ENCODE measurements around the gene GRID1.

Gene GRID1

GRCh38 chr10:86366033-86366901 is at the start of gene GRID1:
Gene GRID1, minus strand, starts transcription at chr10:86366795.
- no peak for DNase-seq (ENCODE audit: low read depth in 2 of 2)

DNA sequence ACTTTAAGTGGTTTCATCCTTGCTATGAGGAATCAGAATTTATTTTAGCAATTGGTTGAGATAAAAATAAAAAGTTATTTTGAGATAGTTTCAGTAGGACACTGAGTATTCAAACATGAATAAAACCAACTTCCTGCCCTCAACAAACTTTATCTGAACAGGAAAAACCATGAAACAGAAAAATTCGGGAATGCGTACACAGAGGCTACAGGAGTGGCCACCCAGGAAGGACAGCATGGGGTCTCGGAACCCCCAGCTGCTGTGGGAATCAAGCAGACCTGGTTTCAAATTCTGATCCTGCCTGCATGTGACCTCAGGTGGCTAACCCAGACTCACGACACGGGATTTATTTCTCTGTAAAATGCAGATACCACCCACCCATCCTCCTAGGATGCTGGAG is 49.0 kb upstream of the GRID1 start:
- DNase-seq (ENCODE audit: low read depth in 2 of 2) = no peak

DNA sequence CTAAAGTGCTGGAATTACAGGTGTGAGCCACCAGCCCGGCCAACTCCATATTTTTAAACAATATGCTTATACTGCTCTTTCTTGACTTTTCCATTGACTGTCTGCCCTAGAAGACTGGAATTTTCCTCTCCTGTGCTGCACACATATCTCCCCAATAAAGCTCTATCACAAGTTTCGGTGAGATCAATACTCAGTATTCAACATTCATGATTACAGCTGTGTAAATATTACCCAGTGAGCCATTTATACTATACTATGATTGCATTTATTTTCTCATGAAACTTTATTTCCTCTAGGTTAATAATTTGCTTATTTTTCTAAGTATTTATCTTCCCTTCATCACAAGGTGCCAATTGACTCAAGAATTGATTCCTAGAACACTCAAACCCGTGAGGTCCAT is 48.5 kb upstream of the GRID1 start:
- no peak for DNase-seq (ENCODE audit: low read depth in 2 of 2)

DNA sequence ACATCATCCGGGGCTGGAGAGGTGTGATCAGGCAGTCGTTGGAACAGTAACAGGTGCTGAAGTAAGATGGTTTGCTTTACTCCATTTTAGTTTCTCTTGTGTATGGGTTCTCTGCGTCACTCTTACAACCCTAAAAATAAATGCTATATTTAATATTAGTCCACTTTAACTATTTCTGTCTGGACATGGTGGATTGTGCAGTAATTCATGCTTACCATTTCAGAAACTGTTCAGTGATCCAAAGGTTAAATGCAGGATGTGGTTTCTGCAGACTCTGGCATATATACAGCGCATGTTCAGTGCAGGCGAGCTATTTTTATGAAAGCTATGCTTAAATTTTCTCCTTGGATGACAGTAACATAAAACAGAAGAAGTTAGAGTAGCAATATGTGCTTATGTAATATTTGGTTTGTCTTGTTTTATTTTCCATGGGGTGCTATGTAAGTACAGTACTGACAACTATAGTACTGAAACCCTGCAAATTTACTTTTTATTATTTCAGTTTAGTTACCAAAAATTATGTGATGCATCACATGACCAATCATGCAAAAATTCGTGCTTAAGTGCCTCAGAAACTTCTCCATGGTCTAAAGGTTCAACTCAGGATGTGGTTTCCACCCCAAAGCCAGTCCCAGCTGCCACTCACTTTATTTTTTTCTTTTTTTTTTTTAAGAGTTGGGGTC is 46.6 kb upstream of the GRID1 start:
- DNase-seq (ENCODE audit: low read depth in 2 of 2) = peak in 1 of 2 experiments; percentile 21

DNA sequence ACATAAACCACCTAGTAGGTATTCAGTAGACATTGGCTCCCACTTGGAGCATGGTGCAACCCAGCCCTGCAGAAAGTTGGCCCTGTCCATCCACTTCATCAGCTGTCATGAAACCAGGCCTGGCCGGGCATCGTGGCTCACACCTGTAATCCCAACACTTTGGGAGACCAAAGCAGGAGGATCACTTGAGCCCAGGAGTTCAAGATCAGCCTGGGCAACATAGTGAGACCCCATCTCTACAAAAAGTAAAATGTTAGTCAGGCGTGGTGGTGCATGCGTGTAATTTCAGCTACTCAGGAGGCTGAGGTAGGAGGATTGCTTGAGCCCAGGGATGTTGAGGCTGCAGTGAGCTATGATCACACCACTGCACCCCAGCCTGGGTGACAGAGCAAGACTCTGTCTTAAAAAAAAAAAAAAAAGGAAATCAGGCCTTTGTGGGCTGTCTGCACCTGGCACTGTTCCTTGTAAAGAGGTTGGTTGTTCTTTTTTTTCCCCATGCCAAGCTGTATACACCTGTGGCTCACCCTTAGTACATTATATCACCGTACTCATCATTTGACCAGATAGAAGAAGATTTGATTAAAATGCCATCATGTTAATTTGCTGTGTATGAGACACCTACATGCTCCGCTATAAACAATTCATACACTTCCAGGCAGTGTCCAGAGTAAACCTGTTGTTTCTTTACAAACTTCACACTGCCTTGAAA is 45.4 kb upstream of the GRID1 start:
- DNase-seq (ENCODE audit: low read depth in 2 of 2) = no peak

DNA sequence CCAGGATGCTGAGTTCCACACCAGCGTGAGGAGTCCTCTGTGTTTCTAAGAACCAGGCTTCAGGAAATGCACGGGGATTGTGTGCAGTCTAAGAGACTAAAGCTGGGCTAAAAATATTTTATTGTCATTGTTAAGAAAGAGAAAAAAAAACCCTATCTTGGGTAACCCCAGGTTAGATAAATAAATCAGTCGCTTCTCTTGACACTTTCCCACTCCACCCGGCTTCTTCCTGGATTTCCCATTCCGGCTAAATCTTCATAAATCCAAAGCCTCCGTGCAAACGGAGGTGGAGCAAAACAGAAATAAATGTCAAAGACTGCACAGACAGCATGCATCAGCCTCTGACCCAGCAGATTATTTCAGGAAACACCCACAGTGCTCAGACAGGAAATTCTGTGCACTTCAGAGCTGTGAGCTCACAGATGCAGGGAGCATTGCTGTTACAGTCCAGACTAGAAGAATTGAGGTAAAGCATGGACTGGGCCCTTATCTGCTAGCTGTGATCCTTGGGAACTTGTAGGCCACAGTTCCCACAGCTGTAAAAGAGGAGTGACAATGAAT is 44.8 kb upstream of the GRID1 start:
- DNase-seq (ENCODE audit: low read depth in 2 of 2) = peak; percentile 24 to 33

GRCh38 chr10:86410542-86411124 is 44.0 kb upstream of the GRID1 start:
- DNase-seq (ENCODE audit: low read depth in 2 of 2) = no peak

DNA sequence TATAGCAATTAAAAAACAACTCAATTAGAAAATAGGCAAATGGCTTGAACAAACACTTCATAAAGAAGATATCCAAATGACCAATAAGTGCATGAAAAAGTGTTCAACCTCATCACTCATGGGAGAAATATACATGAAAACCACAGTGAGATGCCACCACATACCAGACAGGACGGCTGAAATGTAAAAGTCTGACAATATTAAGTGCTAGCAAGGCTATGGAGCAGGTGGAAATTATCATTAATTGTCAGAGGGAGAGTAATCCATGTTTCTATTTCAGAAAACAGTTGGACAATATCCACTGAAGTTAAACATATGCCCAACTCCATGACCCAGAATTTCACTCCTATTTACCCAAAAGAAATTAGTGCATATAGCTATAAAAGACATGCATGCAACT is 42.6 kb upstream of the GRID1 start:
- DNase-seq (ENCODE audit: low read depth in 2 of 2) = no peak

- DNase-seq (ENCODE audit: low read depth in 2 of 2) = no peak
Observed at GRCh38 chr10:86403183-86403797, 36.7 kb upstream of the GRID1 start.

- DNase-seq (ENCODE audit: low read depth in 2 of 2) = no peak
Observed at GRCh38 chr10:86402283-86402941, 35.8 kb upstream of the GRID1 start.

- no peak for DNase-seq (ENCODE audit: low read depth in 2 of 2)
Observed at GRCh38 chr10:86401588-86402282, 35.1 kb upstream of the GRID1 start.

- DNase-seq (ENCODE audit: low read depth in 2 of 2) = no peak
Observed at GRCh38 chr10:86400705-86401587, 34.4 kb upstream of the GRID1 start.

DNA sequence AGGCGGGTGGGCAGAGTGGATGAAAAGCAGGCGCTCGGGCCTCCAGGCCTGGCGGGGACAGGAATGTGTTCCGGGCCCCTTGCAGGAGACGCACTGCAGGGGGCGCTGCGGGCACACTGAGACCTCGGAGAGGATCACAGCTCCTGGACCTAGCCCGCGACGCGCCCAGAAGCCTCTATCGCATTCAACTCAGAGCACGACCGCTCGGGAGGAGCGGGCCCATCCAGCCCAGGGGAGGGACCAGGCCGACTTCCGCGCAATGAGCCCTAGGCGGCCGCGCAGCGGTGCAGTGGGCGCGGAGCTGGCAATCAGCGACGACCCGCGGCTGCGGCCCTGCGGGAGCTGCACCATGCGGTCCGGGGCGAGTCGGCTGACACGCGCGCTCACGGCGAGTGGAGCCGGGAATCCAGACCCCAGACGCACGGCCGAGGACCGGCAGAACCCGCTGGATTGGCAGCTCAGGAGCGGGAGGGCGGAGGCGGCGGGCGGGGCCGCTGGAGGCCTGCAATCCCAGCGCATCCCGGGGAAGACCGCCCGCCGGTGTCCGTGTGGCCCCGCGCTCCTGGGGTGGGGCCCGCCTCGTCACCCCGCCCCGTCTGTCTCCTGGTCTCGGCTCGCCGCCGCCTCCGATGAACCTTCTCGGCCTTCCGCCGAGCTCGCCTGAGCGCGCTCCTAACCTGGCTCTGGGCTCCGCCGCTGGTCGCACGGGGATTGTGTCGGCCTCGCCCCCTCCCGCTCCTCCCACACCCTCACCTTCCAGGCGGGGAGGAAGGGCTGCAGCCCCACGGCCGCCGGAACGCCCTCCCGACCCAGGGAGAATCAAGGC is 33.5 kb upstream of the GRID1 start:
- DNase-seq (ENCODE audit: low read depth in 2 of 2) = peak; percentile 82 to 83

- DNase-seq (ENCODE audit: low read depth in 2 of 2) = no peak
Observed at GRCh38 chr10:86399514-86399878, 32.9 kb upstream of the GRID1 start.

DNA sequence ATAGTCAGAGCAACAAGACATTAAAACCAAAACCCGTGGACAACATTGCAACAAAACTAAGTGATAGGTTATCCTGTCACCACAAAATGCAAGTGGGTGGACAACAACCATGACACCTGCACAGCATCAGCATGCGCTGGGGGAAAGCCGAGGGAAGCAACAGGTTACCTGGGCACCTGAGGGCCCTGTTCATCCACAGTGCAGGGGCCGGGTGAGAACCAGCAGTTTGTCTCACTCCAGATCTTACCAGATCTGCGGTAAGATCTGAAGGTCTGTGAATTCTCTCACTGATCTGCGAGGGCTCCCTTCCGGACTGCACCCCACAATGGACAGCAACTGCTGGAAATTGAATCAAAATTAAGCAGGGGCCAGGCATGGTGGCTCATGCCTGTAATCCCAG is 30.5 kb upstream of the GRID1 start:
- DNase-seq (ENCODE audit: low read depth in 2 of 2) = no peak

GRCh38 chr10:86393862-86394455 is 27.4 kb upstream of the GRID1 start:
- DNase-seq (ENCODE audit: low read depth in 2 of 2) = no peak

DNA sequence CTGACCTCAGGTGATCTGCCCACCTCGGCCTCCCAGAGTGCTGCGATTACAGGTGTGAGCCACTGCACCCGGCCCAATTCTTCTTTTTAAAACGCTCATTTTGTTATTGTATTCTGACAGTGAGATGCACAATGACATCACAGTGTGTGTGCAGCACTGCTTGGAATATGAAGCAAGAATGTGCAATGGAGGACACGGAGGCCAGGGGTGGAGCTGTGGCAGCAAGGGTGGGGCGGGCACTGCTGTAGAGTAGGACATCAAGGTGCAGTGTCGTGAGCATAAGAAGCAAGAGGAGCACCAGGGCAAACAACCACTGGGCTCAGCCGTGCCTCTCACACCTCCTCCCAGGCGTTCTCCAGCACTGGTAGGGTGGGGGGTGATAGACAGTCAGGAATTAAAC is 26.8 kb upstream of the GRID1 start:
- DNase-seq (ENCODE audit: low read depth in 2 of 2) = no peak

GRCh38 chr10:86392723-86393094 is 26.1 kb upstream of the GRID1 start:
- DNase-seq (ENCODE audit: low read depth in 2 of 2) = no peak
